Fibroblast of lung (primary cell): ENCODE data around the gene FLACC1.

ENCODE experiments used
- CTCF ChIP-seq, 2 donors: IDR thresholded peaks in 1 of 2; conservative IDR thresholded peaks in 1 of 2; 1 replicate in 1 of 2; 2 replicates in 1 of 2; pipeline ENCODE4 v1.5.1; 2011 to 2012; ENCODE audit warnings: low read length in 2 of 2, control low read depth in 1 of 2, inconsistent platforms in 1 of 2, low read depth in 1 of 2, mild to moderate bottlenecking in 1 of 2
- EZH2 ChIP-seq: IDR thresholded peaks from 2 replicates; pipeline ENCODE4 v1.5.1; 2012; ENCODE audit warnings: low read length, control low read depth, mild to moderate bottlenecking; ENCODE audit errors: missing control alignments

GRCh38 chr2:201320701-201321100 is 36.4 kb downstream of the FLACC1 start:
- no peak for TF ChIP-seq CTCF (conservative IDR thresholded peaks at IDR 0.05 in 1 of 2, IDR thresholded peaks at IDR 0.05 in 1 of 2; ENCODE audit: low read depth in 1 of 2, low read length in 2 of 2)
- TF ChIP-seq EZH2 = no peak
